GM23338 (cell line): ENCODE results near the gene MGLL.

ENCODE experiments used
- CREB1 ChIP-seq: fragments of 250-450 bp; sonication (Bioruptor Pico); IDR thresholded peaks from 2 replicates; pipeline ENCODE4 v1.5.0; 2020; ENCODE audit warnings: low read depth, mild to moderate bottlenecking, moderate library complexity
- CTCF ChIP-seq, 2 experiments: fragments of 200-600 bp in 1 of 2; sonication (generic) in 1 of 2; conservative IDR thresholded peaks; 2 replicates each; pipeline versions ENCODE4 v1.5.1 to v1.6.1; 2016 to 2017; ENCODE audit warnings: antibody characterized with exemption in 2 of 2, low read depth in 2 of 2, mild to moderate bottlenecking in 2 of 2, moderate library complexity in 1 of 2
- EZH2 ChIP-seq: fragments of 200-600 bp; sonication (generic); IDR thresholded peaks from one replicate; pipeline ENCODE4 v1.8.0; 2017; ENCODE audit warnings: antibody characterized with exemption, mild to moderate bottlenecking, low read depth; ENCODE audit not compliant: unreplicated experiment
- EZH2phosphoT487 ChIP-seq: fragments of 200-600 bp; sonication (generic); IDR thresholded peaks from one replicate; pipeline ENCODE4 v1.8.1; 2018; ENCODE audit warnings: antibody characterized with exemption; ENCODE audit not compliant: unreplicated experiment
- JUNB ChIP-seq: IDR thresholded peaks from one replicate; pipeline ENCODE4 v1.6.1; 2016; ENCODE audit warnings: antibody characterized with exemption; ENCODE audit not compliant: unreplicated experiment
- POLR2AphosphoS5 ChIP-seq: IDR thresholded peaks from 2 replicates; pipeline ENCODE4 v1.6.1; 2016; ENCODE audit warnings: antibody characterized with exemption, low read depth
- REST ChIP-seq: IDR thresholded peaks from one replicate; pipeline ENCODE4 v1.6.1; 2018; ENCODE audit warnings: antibody characterized with exemption; ENCODE audit not compliant: unreplicated experiment
- ZNF114 ChIP-seq: fragments of 250-450 bp; sonication (Bioruptor Pico); IDR thresholded peaks from 2 replicates; pipeline ENCODE4 v1.5.0; 2020; ENCODE audit warnings: mild to moderate bottlenecking, moderate library complexity

GRCh38 chr3:127693336-127693843 is 128.9 kb downstream of the MGLL start:
- TF ChIP-seq EZH2 = no peak
- no peak for TF ChIP-seq POLR2AphosphoS5
- TF ChIP-seq CTCF (conservative IDR thresholded peaks at IDR 0.05; ENCODE audit: low read depth in 2 of 2) = no peak
- no peak for TF ChIP-seq REST
- TF ChIP-seq JUNB = no peak
- TF ChIP-seq ZNF114 = no peak
- TF ChIP-seq EZH2phosphoT487 = no peak
- no peak for TF ChIP-seq CREB1 (CRISPR knock-in tag)
